Peyer's patch (tissue), 4 donors: ENCODE data around the gene MOB3B.

Source experiments
- CTCF ChIP-seq, 6 experiments: fragments of 450-650 bp in 4 of 6; fragments of 200-600 bp in 2 of 6; sonication (generic) in 1 of 6; IDR thresholded peaks; one replicate each; pipeline ENCODE4 v1.5.1; 2017 to 2019; ENCODE audit warnings: antibody characterized with exemption in 6 of 6, mild to moderate bottlenecking in 3 of 6, moderate library complexity in 1 of 6
- POLR2A ChIP-seq, 2 donors: fragments of 450-650 bp; IDR thresholded peaks; one replicate each; pipeline ENCODE4 v1.5.1; 2017; ENCODE audit warnings: antibody characterized with exemption in 2 of 2, mild to moderate bottlenecking in 2 of 2, moderate library complexity in 2 of 2

GRCh38 chr9:27537027-27537435 is 7.4 kb upstream of the MOB3B start:
- no peak for TF ChIP-seq CTCF (IDR thresholded peaks at IDR 0.05)
- TF ChIP-seq POLR2A (IDR thresholded peaks at IDR 0.05), result no peak
